ENCODE results near the gene APOL6. TPM values are rescaled to one million over a fixed set of nuclear protein-coding genes. Genes with fewer than 3 reads are reported as not detected.

APOL6 gene
- total and polyA plus RNA-seq, 10 of the 15 experiments (the other 5 are each of a cell fraction or from before 2014, with no cell fraction given) = 4.3 to 22.9 (median 9.3) TPM

DNA sequence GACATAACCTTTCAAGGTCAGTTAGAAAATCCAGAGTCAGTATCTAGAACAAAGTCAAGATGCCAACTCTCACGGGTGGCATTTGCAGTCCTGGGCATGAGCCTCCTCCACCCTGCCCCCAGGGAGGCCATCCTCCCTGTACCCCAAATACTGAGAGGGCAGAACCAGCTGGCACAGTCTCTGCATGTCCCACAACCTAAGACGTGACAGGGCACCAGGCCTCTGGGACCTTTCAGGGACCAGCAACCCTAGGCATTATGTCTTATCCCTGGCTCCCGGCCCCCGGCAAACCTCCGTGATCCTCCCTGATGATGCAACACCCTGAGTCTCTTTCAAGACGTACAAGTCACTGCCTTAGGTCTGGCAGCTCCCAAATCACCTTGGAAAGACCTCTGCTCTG is 33.1 kb upstream of the APOL6 start (continued):
- TF ChIP-seq NR2C2 (IDR thresholded peaks at IDR 0.05; ENCODE audit: borderline replicate concordance, control insufficient read depth, insufficient read length, low read depth) (no peak), ZBED1 (IDR thresholded peaks at IDR 0.05; ENCODE audit: borderline replicate concordance) (no peak), BHLHE40 (IDR thresholded peaks at IDR 0.05; ENCODE audit: borderline replicate concordance in 1 of 2, low read depth in 2 of 2, low read length in 1 of 2) (no peak)

- WGBS (ENCODE audit: insufficient coverage, insufficient replicate concordance, low lambda C conversion rate, missing lambda C conversion rate) = 8% methylated on average over 7 of the region's 7 CpGs
- H3K4me3 ChIP-seq = no peak overlapping the region
- no peak overlapping the region for H2AFZ ChIP-seq (ENCODE audit: control insufficient read depth, low read depth, low read length)
- intact Hi-C loops (cut with micrococcal nuclease; ENCODE audit: unreplicated experiment) = no loop called here
- no peak for FAIRE-seq
- H4K20me1 ChIP-seq (ENCODE audit: control insufficient read depth, insufficient read depth) = peaks cover 3% of the 10 kb centered on the region; the same call in 1 of the 2 replicates
- BruUV-seq (replicated peaks) = no TSS peak
- no peak for DNase-seq (ENCODE audit: low read depth, low spot score)
- RAD21 ChIA-PET (ENCODE audit: unreplicated experiment) = no interaction called here
- POLR2A ChIA-PET = no interaction called here
- CTCF ChIA-PET = interaction anchor here (0.5 to 2.2 kb wide), 4 partner anchors 11 to 286 kb away, joined by 3 to 9 read pairs (median 3); no protein-coding TSS in a partner anchor
- peaks cover 10% of the 10 kb centered on the region; the same call in 1 of the 2 replicates for H3K4me1 ChIP-seq (ENCODE audit: control insufficient read depth, insufficient read depth, low read length)
- peaks cover 2% of the 10 kb centered on the region in 2 experiments; a peak in 2 of 4 replicates for H3K27me3 ChIP-seq (replicated peaks in 1 of 2; ENCODE audit: control insufficient read depth in 2 of 2, insufficient read depth in 2 of 2, low read length in 1 of 2)
- no peak overlapping the region for H3K9ac ChIP-seq (ENCODE audit: control insufficient read depth, insufficient read depth, low read length)
- no peaks in the 10 kb centered on the region for H3K79me2 ChIP-seq (ENCODE audit: control insufficient read depth, insufficient read depth, low read length)
- no peak for ATAC-seq
- no peaks in the 10 kb centered on the region for H3K36me3 ChIP-seq (ENCODE audit: control insufficient read depth in 2 of 2, insufficient read depth in 2 of 2, low read length in 1 of 2)
- no peaks in the 10 kb centered on the region for H3K9me3 ChIP-seq (replicated peaks; ENCODE audit: control insufficient read depth, insufficient read depth, low read length)
- TF ChIP-seq SIN3A (IDR thresholded peaks at IDR 0.05; ENCODE audit: low read depth, low read length) (no peak), LARP7 (IDR thresholded peaks at IDR 0.05) (no peak), ZNF274 (IDR thresholded peaks at IDR 0.05; ENCODE audit: insufficient read depth, insufficient read length) (no peak), BACH1 (IDR thresholded peaks at IDR 0.05; ENCODE audit: borderline replicate concordance) (no peak), GATAD2B (conservative IDR thresholded peaks at IDR 0.05; ENCODE audit: low read depth) (no peak), ZSCAN29 (IDR thresholded peaks at IDR 0.05) (no peak), DPF2 (IDR thresholded peaks at IDR 0.05) (no peak), RAD51 (IDR thresholded peaks at IDR 0.05) (no peak), ATF7 (IDR thresholded peaks at IDR 0.05; ENCODE audit: low read depth) (no peak), NRF1 (conservative IDR thresholded peaks at IDR 0.05; ENCODE audit: low read depth, low read length) (no peak), RB1 (IDR thresholded peaks at IDR 0.05; ENCODE audit: borderline replicate concordance) (no peak), NR2C2 (IDR thresholded peaks at IDR 0.05; ENCODE audit: borderline replicate concordance, control insufficient read depth, insufficient read length, low read depth) (no peak), CBX5 (IDR thresholded peaks at IDR 0.05; ENCODE audit: low read depth) (no peak), FOS (IDR thresholded peaks at IDR 0.05; ENCODE audit: borderline replicate concordance, extremely low read depth, insufficient read length) (no peak), EP300 (IDR thresholded peaks at IDR 0.05; ENCODE audit: borderline replicate concordance in 1 of 2, control insufficient read depth in 1 of 2, low read depth in 2 of 2, low read length in 2 of 2) (no peak), YY1 (IDR thresholded peaks at IDR 0.05; ENCODE audit: low read depth, low read length) (no peak), TCF12 (IDR thresholded peaks at IDR 0.05; ENCODE audit: low read depth, low read length) (no peak)
- TF ChIP-seq, protein P1, sequence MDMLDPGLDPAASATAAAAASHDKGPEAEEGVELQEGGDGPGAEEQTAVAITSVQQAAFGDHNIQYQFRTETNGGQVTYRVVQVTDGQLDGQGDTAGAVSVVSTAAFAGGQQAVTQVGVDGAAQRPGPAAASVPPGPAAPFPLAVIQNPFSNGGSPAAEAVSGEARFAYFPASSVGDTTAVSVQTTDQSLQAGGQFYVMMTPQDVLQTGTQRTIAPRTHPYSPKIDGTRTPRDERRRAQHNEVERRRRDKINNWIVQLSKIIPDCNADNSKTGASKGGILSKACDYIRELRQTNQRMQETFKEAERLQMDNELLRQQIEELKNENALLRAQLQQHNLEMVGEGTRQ (IDR thresholded peaks at IDR 0.05; ENCODE audit: borderline replicate concordance, low read depth, low read length) = no peak
- no peak overlapping the region for H3K4me2 ChIP-seq (ENCODE audit: control insufficient read depth, insufficient read depth)
- no peak overlapping the region for H3K27ac ChIP-seq (ENCODE audit: control insufficient read depth, insufficient read depth)
- in situ Hi-C loops (cut with MboI) = no loop called here
- SMC1A ChIA-PET (ENCODE audit: uncharacterized antibody, unreplicated experiment) = interaction anchor here (0.6 kb wide), 1 partner anchor 536 kb away, joined by 4 read pairs; no protein-coding TSS in a partner anchor
Observed at GRCh38 chr22:35616043-35616442, 32.2 kb upstream of the APOL6 start.
